GM10847 (cell line): ENCODE results near the gene CDCA3.

Source experiments
- POLR2A ChIP-seq: IDR thresholded peaks from 2 replicates; pipeline ENCODE4 v1.6.1; 2011; ENCODE audit not compliant: insufficient read length; ENCODE audit errors: extremely low read depth

Gene CDCA3

GRCh38 chr12:6872073-6873048 lies 21.3 kb upstream of the CDCA3 start:
- TF ChIP-seq POLR2A: peak; percentile 42

GRCh38 chr12:6871052-6871957 lies 20.2 kb upstream of the CDCA3 start:
- no peak for TF ChIP-seq POLR2A

GRCh38 chr12:6869049-6870021 lies 18.2 kb upstream of the CDCA3 start:
- no peak for TF ChIP-seq POLR2A

- no peak for TF ChIP-seq POLR2A
Measured at GRCh38 chr12:6868211-6869048, 17.3 kb upstream of the CDCA3 start.

GRCh38 chr12:6867413-6868210 lies 16.5 kb upstream of the CDCA3 start, which contains the start of gene TPI1:
TSS of gene TPI1 (plus strand) at chr12:6867531. CDS start at chr12:6867567, 36 bp downstream.
- TF ChIP-seq POLR2A: peak; percentile 98

GRCh38 chr12:6866920-6867412 lies 15.9 kb upstream of the CDCA3 start:
- no peak for TF ChIP-seq POLR2A

GRCh38 chr12:6866163-6866919 lies 15.3 kb upstream of the CDCA3 start:
- TF ChIP-seq POLR2A: no peak

GRCh38 chr12:6863586-6864321 lies 12.7 kb upstream of the CDCA3 start:
- TF ChIP-seq POLR2A: no peak

GRCh38 chr12:6863033-6863432 lies 11.9 kb upstream of the CDCA3 start:
- TF ChIP-seq POLR2A: no peak

- no peak for TF ChIP-seq POLR2A
Measured at GRCh38 chr12:6861391-6861790, 10.3 kb upstream of the CDCA3 start.

- TF ChIP-seq POLR2A: no peak
Measured at GRCh38 chr12:6860942-6861341, 9.9 kb upstream of the CDCA3 start.

- TF ChIP-seq POLR2A: no peak
Measured at GRCh38 chr12:6860116-6860515, 9.0 kb upstream of the CDCA3 start.

- no peak for TF ChIP-seq POLR2A
Measured at GRCh38 chr12:6858799-6859198, 7.7 kb upstream of the CDCA3 start.
